Stimulated activated CD8-positive, alpha-beta memory T cell treated with anti-CD3 and anti-CD28 coated beads, Interleukin-2, amount 100 ng/mL, for 1 hour (primary cell): ENCODE measurements around the gene ATP5F1D.

Experiments
- DNase-seq, 2 donors: peaks; one replicate each; pipeline ENCODE4 v3.0.0-alpha.2; 2020; ENCODE audit warnings: low read depth in 2 of 2

Gene ATP5F1D

DNA sequence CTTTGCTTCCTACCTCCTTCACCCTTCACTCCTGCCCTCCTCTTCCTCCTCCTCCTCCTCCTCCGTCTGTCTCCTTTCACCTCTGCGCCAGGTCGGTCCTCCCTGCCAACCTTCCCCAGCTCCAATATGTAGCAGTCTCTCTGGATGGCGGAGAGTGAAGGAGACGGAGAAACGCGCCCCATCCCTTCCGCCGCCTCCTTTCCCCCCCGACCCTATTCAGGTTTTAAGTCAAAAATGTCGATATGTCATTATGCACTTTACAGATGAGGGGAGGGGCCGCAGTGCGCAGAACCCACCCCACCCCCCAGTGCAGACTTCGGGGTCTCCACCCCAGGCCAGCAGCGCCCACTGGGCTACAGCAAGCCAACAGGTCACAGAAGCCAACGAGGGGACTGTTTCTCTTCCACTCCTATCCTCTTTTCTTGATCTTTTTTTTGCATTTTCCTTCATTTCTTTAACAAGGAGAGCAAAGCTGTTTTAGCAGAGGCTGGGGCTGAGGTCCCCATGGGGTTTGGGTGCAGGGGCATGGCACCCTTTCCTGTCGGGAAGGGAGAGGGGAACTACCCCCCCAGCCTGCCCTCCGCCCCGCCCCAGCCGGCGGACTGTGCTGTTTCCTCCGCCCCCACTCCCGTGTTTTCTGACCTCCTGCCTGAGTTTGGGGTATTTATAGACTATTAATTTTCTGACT is 16.1 kb downstream of the ATP5F1D start:
- DNase-seq: no peak

GRCh38 chr19:1258163-1258492 is 16.6 kb downstream of the ATP5F1D start:
- DNase-seq: no peak

GRCh38 chr19:1258707-1259205 is 17.2 kb downstream of the ATP5F1D start:
- no peak for DNase-seq

DNA sequence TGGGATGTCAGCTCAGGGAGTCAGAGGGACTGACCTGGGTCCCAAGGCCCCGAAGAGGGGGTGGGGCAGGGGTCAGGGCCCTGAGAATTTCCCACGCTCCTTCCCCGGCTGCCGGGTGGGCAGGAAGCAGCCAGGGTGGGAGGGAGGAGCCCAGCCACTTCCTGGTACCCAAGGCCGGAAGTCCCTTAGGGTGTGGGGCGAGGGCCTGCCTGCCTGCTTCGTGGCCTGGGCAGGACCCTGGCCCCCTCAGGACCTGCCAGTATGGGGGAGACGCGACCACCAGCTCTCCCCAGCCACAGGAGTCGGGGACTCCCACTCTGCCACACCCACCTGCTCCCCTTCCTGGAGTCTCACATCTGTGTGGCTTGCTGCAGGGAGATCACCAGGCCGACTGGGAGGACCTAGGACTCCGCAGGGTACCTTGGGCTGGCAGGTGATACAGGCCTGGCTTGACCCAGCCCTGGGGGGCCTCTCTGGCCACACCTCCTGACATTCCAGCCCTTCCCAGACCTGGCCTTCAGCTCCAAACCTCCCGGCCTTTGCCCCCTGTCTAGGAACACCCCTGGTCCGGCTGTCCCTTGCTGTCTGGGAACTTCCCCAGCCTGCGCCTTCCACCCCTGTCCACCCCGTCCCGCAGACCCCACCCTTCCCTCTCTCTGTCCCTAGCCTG is 17.8 kb downstream of the ATP5F1D start:
- DNase-seq: no peak

GRCh38 chr19:1259876-1260748 is 18.6 kb downstream of the ATP5F1D start:
- no peak for DNase-seq

- peak; percentile 95 to 96 for DNase-seq
Measured at GRCh38 chr19:1260749-1261537, 19.4 kb downstream of the ATP5F1D start.

- DNase-seq: no peak
Measured at GRCh38 chr19:1261538-1261797, 19.9 kb downstream of the ATP5F1D start.

GRCh38 chr19:1261798-1262622 is 20.5 kb downstream of the ATP5F1D start:
- no peak for DNase-seq

DNA sequence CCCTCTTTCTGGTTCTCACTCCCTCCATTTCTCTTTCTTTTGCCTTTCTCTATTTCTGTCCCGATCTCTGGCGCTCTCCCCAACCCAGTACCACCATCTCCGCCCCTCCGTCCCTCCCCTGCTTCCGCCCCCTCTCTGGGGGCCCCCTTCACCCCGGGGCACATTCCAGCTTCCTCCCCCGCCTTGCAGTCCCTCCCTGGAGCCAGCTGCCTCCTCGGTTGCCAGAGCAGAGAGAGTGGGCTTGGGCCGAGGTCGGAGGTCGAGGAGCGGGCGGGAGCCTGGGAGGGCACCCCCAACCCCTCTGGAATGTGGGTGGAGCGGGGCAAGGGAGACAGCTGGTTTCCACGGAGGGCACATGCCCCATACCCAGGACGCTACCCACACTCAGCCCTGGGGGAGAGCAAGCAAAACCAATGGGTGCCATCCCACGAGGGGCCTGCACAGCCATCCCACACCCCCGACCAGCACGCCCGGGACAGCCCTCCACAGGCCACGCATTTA is 21.1 kb downstream of the ATP5F1D start:
- no peak for DNase-seq

GRCh38 chr19:1263188-1263587 is 21.6 kb downstream of the ATP5F1D start:
- DNase-seq: no peak

DNA sequence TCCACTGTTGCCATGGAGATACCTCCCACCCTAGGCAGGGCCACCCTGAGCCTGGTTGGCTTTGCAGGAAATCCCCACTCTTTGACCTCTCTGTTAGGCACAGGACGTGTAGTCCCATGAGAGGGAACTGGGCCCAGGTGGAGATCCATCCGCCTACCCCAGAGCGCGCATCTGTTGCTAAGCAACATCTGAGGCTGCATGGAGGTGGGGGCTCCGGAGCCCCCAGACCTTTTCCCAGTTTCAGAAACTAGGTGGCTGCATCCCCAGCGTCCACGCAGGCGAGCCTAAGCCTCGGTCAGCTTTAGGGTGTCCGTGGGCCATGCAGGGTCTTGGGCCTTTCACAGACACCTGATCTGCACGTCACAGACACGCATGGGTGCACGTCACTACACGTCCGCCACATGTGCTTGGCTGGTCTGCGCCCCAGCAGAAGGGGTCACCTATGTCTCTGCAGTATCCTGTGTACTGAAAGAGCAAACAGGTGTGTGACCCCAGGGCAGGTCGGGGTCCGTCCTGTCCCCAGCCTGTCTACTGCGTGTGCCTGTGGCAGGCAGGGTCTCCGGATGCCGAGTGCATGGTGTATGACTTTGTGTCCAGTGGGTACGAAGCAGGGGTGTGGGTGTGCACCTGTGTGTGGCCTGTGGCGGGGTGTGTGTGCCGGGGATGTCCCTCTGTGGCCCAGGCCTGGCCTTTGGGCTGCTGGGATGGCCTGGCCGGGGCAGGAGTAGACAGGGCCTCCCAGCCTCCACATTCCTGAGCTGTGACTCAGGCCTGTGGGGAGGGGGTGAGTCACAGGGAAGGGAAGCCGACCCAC is 23.5 kb downstream of the ATP5F1D start:
- no peak for DNase-seq

DNA sequence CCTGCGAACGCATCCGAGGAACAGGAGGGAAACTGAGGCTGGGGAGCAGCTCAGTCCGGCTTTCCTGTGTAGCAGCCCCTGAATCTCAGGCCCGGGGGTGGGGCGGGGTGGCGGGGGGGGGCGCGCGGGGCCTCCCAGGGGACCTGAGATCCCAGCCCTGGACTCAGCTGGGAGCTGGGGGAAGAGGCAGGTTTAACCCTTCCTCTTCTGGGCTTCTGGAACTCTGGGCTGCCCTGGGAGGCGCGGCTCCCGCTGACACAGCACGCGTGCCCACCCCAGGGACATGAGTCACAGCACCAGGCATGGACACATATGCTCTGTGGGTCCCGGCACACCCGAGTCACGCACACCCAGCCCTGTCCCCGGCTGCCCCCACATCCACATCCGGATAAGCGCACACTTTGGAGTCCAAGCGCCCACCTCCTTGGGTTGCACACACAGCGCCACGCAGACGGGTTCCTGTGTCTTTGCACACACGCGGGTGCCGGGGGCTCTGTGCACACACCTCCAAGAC is 24.1 kb downstream of the ATP5F1D start:
- DNase-seq: no peak

- peak in 1 of 2 donors; percentile 70 for DNase-seq
Measured at GRCh38 chr19:1266129-1266915, 24.8 kb downstream of the ATP5F1D start.

GRCh38 chr19:1266916-1267476 is 25.4 kb downstream of the ATP5F1D start:
- peak in 1 of 2 donors; percentile 57 for DNase-seq

DNA sequence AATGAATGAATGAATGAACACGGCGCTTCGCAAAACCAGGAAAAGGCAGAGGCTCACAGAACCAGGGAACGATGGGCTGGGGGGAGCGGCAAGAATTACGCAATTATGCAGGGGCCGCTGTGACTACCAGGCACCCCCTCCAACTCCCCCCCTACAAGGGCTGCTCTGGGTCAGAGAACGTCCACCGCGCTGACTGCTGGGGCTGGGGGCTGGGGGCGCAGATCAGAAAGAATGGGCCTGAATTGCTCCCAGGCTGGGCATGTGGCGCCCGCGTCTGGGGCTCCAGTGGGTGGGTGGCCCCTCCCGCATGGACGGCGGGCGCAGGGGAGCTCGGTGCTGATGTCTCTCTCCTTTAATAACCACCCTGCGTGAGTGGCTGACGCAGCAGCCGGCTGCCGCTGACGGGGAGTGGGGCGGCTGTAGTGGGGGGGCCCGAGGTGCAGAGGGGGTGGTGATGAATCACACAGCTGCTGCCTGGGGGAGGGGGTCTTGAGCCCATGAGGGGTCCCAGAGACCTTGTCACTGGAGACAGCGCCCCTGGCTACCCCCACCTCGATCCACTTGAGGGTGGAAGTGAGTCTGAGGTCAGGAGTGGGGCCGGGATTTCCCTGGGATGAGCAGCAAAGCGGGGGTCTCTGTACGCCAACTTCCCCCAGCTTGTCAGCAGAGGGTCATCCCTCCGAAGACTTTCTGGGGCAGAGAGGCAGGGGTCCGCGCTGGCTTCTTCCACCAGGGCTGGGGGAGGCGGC is 26.1 kb downstream of the ATP5F1D start:
- no peak for DNase-seq

GRCh38 chr19:1268226-1269064 is 26.9 kb downstream of the ATP5F1D start:
- no peak for DNase-seq

DNA sequence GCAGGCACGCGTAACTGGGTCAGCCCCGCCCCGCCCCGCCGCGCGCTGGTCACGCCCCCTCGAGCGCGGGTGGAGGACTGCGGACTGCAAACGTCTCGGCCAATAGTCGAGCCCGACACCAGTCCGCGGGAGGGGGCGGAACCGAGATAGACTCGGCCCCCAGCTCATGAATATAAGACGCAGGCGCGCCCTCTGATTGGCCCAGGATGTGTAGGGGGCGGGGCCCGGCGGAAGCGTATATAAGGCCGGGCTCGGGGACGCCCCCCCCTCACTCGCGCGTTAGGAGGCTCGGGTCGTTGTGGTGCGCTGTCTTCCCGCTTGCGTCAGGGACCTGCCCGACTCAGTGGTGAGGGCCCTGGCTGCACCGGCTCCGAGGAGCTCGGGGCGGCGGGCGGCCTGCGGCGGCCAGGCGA is 27.5 kb downstream of the ATP5F1D start, which contains the start of gene CIRBP:
TSS of gene CIRBP (plus strand) at position 268 of the 413 bp plus-strand sequence. CDS start 1,602 bp downstream, outside the sequence.
- DNase-seq: peak; percentile 99
